GM10266 (cell line): ENCODE results near the gene CHRND.

ENCODE experiments used
- DNase-seq: peaks from one replicate; pipeline ENCODE4 v3.0.0; 2012; ENCODE audit errors: extremely low spot score
- CTCF ChIP-seq: IDR thresholded peaks from 2 replicates; pipeline ENCODE4 v1.5.1; 2012; ENCODE audit warnings: mild to moderate bottlenecking, low read depth; ENCODE audit not compliant: control insufficient read depth, insufficient read depth; ENCODE audit errors: missing control alignments

CHRND gene

GRCh38 chr2:232495292-232495691 lies 30.7 kb upstream of the CHRND start:
- no peak for TF ChIP-seq CTCF
- no peak for DNase-seq

GRCh38 chr2:232496501-232497270 lies 29.3 kb upstream of the CHRND start:
- TF ChIP-seq CTCF = no peak
- no peak for DNase-seq

- no peak for TF ChIP-seq CTCF
- no peak for DNase-seq
These were observed 28.6 kb upstream of the CHRND start for GRCh38 chr2:232497348-232497747.

GRCh38 chr2:232498452-232498851 lies 27.5 kb upstream of the CHRND start:
- no peak for TF ChIP-seq CTCF
- no peak for DNase-seq

DNA sequence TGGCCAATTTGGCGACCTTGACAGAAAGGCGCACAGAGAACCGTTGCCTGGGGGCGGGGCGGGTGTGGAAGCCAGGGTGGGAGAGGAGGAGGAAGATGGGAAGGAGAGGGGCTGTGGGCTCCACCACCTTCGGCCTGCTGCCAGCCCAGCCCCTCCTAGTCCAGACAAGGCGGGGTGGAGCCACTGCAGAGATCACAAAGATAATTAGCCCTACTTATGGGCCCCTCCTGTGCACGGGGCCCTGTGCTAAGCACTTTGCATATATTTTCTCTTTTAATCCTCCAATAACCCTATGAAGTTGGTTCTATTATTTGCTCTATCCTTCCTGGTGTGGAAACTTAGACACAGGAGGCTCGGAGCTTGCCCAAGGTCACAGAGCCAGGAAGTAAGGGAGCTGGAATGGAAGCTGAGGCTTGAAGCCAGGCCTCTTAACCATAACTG lies 24.6 kb upstream of the CHRND start:
- no peak for DNase-seq
- no peak for TF ChIP-seq CTCF

DNA sequence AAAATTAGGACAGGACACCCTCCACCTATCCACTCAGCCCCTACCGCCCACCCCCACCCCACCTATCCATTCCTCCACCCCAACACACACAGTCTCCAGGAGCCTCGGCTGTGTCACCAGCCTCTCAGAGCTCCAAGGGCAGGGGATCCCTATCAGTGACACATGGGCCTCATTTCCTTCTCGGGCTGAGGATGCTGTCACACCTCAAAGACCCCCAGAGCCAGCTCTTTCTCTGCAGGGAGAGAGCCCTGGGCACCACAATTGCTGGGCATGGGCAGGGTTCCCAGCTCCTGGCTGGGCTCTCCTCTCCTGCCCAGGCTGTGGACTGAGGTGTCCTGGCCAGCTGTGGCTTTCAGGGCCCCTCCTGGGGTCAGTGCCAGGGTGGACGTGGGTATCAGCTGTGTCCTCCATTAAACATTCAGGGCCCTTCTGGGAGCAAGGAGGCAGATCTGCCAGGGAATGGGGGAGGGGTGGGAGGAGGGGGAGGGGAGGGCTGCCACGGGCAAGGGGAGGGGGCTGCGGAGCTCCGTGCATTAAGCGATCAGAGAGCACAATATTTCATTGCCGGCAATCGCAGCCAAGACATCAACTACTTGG lies 24.1 kb upstream of the CHRND start:
- no peak for TF ChIP-seq CTCF
- DNase-seq = no peak

DNA sequence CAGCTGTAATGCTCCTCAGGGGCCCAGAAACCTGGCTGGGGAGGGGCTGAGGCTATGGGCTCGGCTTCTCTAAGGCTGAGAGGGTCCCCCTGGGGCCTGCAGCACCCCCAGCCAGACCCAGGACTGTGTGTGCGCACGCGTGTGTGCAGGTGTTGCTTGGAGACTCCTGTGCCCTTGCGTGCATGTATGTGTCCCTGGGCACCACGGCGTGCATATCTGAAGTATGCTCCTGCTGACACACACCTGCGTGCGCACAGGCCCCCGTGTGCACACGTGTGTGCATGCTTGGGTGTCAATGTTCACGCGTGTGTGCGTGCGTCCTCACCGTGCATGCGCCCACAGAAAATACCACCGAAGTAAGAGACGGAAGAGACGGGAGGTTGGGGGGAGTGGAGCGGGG lies 23.4 kb upstream of the CHRND start:
- TF ChIP-seq CTCF = no peak
- DNase-seq = no peak
